Fibroblast of villous mesenchyme (primary cell): ENCODE results near the gene IL2RA. TPM values are rescaled to one million over a fixed set of nuclear protein-coding genes. Genes with fewer than 3 reads are reported as not detected.
"Not testable (repeated sequence)": the region's sequence is repeated elsewhere in the genome, so short reads cannot be mapped to it uniquely, and the experiment has no call there.

Experiments used
- DNase-seq: peaks from one replicate; pipeline ENCODE4 v3.0.0-alpha.2; 2010; ENCODE audit warnings: low read depth
- H3K4me3 ChIP-seq: 2 replicates; pipeline ENCODE4 v1.5.1; 2011; ENCODE audit warnings: low read depth, mild to moderate bottlenecking, low read length
- total RNA-seq: library from RNA; depleted of rRNA; stranded (reverse); fragments of >200 nt; gene quantifications from 2 replicates; pipeline ENCODE4 v1.2.3, GENCODE V29; 2012
- TF ChIP-seq, protein P1 (sequence below): IDR thresholded peaks from 2 replicates; pipeline ENCODE4 v1.5.1; 2012; ENCODE audit warnings: low read depth, mild to moderate bottlenecking, low read length; ENCODE audit not compliant: insufficient read depth

Gene IL2RA
- total RNA-seq, 1 donor: not detected

DNA sequence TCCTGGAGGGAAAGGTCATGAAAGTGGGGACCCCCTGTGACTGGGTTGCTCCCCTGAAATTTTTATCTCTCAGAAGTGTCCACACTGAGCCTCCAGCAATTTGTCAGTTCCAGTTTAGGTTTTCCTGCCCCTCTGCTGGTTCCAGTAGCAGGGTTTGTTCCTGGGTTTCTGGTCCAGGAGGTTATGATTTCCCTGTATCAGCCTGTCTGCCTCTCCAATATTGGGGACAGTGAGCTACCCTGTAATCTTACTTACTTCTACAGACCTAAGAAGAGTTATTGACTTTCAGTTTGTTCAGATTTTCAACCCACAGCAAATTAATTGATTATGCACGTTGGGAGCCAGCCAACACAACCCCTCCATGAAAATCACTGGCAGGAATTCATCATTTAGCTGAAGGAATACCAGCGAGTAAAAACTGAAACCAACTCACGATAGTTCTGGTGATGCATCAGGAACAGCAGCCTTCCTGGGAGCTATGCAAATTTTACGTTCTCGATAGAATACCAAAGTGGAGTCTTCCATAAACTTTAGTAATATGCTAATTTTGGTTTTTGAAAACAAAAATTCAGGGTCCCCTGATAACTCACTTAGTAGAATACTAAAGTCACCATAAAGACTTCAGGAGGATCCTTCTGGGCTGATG, 53.5 kb downstream of the IL2RA start:
- peak; percentile 31 for DNase-seq
- TF ChIP-seq, protein P1, sequence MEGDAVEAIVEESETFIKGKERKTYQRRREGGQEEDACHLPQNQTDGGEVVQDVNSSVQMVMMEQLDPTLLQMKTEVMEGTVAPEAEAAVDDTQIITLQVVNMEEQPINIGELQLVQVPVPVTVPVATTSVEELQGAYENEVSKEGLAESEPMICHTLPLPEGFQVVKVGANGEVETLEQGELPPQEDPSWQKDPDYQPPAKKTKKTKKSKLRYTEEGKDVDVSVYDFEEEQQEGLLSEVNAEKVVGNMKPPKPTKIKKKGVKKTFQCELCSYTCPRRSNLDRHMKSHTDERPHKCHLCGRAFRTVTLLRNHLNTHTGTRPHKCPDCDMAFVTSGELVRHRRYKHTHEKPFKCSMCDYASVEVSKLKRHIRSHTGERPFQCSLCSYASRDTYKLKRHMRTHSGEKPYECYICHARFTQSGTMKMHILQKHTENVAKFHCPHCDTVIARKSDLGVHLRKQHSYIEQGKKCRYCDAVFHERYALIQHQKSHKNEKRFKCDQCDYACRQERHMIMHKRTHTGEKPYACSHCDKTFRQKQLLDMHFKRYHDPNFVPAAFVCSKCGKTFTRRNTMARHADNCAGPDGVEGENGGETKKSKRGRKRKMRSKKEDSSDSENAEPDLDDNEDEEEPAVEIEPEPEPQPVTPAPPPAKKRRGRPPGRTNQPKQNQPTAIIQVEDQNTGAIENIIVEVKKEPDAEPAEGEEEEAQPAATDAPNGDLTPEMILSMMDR: no peak
- H3K4me3 ChIP-seq: peak overlapping the region; percentile 44

DNA sequence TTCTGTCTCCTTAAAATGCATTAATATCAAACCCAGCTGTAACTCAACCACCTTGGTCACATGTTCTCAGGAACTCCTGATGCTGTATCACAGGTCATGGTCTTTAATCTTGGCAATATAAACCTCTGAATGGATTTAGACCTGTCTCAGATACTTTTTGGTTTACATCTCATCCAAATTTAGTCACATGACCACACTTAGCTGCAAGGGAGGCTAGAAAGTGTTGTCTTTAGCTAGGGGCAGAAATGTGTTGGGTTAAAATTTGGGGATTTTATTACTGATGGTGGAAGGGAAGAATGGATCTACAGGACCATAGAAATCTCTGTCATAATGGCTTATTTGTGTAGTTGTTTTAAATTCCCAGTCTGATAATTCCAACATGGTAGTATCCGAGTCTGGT, 55.2 kb downstream of the IL2RA start:
- TF ChIP-seq, protein P1: no peak
- DNase-seq: no peak
- no peak overlapping the region for H3K4me3 ChIP-seq

DNA sequence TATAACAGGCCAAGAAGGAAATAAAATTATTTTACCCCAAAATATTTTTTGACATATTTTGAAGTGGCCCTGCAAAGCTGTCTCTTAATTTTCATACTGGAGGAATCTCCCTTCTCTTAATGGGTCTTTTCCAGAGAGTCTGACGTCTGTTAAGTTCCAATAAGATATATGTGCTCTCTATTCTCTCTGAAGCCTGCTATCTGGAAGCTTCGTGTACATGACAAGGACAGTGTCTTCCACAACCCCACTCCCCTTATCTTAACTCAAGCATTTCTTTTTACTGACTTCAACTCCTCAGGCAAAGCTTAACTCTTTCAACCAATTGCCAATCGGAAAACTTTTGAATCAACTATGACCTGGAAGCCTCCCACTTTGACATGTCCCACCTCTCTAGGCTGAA, 55.6 kb downstream of the IL2RA start:
- no peak for DNase-seq
- no peak overlapping the region for H3K4me3 ChIP-seq
- TF ChIP-seq, protein P1: no peak

DNA sequence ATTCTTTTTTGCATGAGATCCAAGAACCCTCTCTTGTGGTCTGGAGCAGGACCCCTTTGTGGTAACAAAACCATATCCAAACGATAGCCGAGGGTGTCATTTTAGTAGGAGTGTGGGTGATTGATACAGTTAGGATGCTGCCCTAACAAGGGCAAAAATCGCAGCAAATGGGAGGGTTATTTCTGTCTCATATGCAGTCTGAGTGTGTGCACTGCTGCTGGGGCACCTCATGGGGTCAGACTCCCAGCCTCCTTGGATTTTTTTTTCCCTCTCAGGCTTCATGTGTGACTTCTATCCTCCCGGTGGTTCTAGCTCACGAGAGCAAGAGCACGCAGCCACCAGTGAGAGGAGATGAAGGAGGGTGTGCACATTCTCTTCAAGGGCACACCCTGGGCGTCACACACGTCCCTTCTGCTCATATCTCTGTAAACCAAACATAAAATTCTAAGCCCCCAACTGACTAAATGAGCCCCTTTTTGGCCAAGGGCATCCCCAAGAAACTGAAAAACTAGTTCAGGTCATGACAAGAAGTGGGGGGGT, 56.2 kb downstream of the IL2RA start:
- TF ChIP-seq, protein P1: no peak
- H3K4me3 ChIP-seq: peak overlapping the region; percentile 27
- DNase-seq: no peak

GRCh38 chr10:6005161-6005804, 56.9 kb downstream of the IL2RA start:
- DNase-seq: not testable (repeated sequence)
- peak overlapping the region; percentile 27 for H3K4me3 ChIP-seq

DNA sequence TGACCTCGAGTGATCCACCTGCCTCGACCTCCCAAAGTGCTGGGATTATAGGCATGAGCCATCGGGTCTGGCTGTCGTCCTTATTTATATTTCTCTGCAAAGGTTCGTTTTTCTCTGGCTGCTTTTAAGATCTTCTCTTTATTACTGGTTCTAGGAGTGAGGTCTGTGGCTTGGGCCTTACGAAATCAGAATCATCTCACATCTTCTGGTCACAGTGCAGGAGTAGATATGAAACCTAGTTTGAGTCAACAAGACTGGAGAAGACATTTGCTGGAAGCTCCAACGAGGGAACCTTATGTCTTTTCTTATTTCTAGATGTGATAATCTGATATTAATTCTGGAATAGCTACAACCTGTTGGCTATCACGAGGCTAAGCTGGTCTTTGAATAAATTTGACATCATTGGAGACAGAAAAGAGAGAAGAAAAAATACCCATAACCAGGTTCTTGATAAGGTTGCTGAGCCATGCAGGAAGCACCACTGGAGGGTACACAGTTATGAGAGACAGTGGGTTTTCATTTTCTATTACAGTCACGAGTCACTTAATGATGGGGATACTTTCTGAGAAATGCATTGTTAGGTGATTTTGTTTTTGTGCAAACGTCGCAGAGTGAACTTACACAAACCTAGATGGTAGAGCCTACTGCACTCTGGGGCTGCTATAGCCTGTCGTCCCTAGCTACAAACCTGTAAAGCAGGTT, 59.2 kb downstream of the IL2RA start:
- DNase-seq: no peak
- TF ChIP-seq, protein P1: no peak
- H3K4me3 ChIP-seq: no peak overlapping the region
